ENCODE results near the gene HACD3.

GRCh38 chr15:65512189-65512588, 18.1 kb upstream of the HACD3 start:
- TF ChIP-seq EP300 (IDR thresholded peaks at IDR 0.05) = no peak
- no peak for TF ChIP-seq POLR2A (IDR thresholded peaks at IDR 0.05)
